ENCODE data around the gene OR2M4. TPM values are rescaled to one million over a fixed set of nuclear protein-coding genes. Genes with fewer than 3 reads are reported as not detected.
A peak's percentile ranks its signal among the peaks of the same experiment; 100 is the strongest.
"Not testable (repeated sequence)": the region's sequence is repeated elsewhere in the genome, so short reads cannot be mapped to it uniquely, and the experiment has no call there.

OR2M4 gene
- total and polyA plus RNA-seq, 11 donors, result not detected

DNA sequence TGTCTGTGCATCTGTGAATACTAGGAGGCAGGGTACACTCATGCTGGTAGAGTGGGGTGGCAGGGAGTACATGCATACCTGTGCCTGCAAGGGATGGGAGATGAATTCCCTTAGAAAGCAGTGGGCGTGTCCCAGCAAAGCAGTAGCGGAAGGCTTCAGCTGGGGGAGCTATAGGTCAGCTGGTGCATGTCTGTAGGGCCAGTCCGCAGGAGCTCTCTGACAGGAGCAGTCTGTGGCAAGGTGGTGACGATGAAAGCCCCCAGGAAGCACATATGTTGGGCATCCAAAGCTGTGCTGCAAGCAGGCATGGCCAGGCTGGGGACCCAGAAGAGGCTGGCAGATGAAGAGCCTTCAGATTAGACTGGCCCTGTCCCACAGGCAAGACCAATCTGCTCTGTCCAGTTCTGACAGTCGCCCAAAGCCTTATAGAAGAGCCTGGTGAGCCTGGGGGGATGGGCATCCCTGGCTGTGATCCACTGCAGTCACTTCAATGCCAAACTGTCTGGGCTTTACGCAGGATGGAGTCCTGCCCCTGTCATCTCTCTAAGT, 1.8 kb upstream of the OR2M4 start:
- peaks cover 0 to 17% (median 0%) of the 10 kb centered on the region in 12 donors for H3K9me3 ChIP-seq
- DNase-seq, result no peak
- no peaks in the 10 kb centered on the region for H3K4me1 ChIP-seq
- WGBS, 4 donors, result 57 to 61% (median 59%) methylated on average over 5 to 6 of the region's 6 CpGs
- no peaks in the 10 kb centered on the region for H3K27me3 ChIP-seq
- H3K27ac ChIP-seq, result no peak overlapping the region
- intact Hi-C loops (cut with DNase I), result no loop called here
- H3K36me3 ChIP-seq, result no peaks in the 10 kb centered on the region
- ATAC-seq, result no peak
- TF ChIP-seq POLR2A (IDR thresholded peaks at IDR 0.05) (no peak), CTCF (IDR thresholded peaks at IDR 0.05) (no peak)
- H3K4me3 ChIP-seq, result no peak overlapping the region

GRCh38 chr1:248239478-248239877, 8.3 kb downstream of the OR2M4 start:
- ATAC-seq, result no peak
- no peak overlapping the region for H3K4me3 ChIP-seq
- peaks cover 0 to 1% (median 0%) of the 10 kb centered on the region in 12 donors for H3K9me3 ChIP-seq
- no peak overlapping the region for H3K27ac ChIP-seq
- no peaks in the 10 kb centered on the region for H3K4me1 ChIP-seq
- H3K27me3 ChIP-seq, result no peaks in the 10 kb centered on the region
- no peak for DNase-seq
- TF ChIP-seq CTCF (IDR thresholded peaks at IDR 0.05) (no peak), POLR2A (IDR thresholded peaks at IDR 0.05) (no peak)
- no peaks in the 10 kb centered on the region for H3K36me3 ChIP-seq
- intact Hi-C loops (cut with DNase I), result no loop called here
- WGBS, 4 donors, result 88 to 90% (median 89%) methylated on average over 9 of the region's 9 CpGs

GRCh38 chr1:248243204-248243603, 12.0 kb downstream of the OR2M4 start:
- Histone ChIP-seq H3K36me3 (no peaks in the 10 kb centered on the region), H3K27me3 (no peaks in the 10 kb centered on the region), H3K27ac (no peak overlapping the region), H3K4me1 (no peaks in the 10 kb centered on the region), H3K9me3 (no peaks in the 10 kb centered on the region), H3K4me3 (no peak overlapping the region)
- intact Hi-C loops (cut with DNase I), result no loop called here
- 10 to 13% (median 12%) methylated on average over 14 of the region's 14 CpGs for WGBS, 4 donors
- no peak for ATAC-seq
- TF ChIP-seq CTCF (IDR thresholded peaks at IDR 0.05), result peak in 11 of 12 donors; percentile 24 to 60 (median 43)
- no peak for TF ChIP-seq POLR2A (IDR thresholded peaks at IDR 0.05)
- DNase-seq, result no peak

DNA sequence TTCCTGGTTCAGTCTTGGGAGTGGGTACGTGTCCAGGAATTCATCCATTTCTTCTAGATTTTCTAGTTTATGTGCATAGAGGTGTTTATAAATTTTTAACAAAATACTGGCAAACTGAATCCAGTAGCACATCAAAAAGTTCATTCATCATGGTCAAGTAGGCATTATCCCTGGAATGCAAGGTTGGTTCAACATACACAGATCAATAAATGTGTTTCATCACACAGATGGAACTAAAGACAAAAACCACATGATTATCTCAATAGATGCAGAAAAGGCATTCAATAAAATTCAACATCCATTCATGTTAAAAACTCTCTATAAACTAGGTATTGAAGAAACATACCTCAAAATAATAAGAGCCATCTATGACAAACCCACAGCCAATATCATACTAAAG, 28.1 kb downstream of the OR2M4 start:
- H3K36me3 ChIP-seq; H3K4me3 ChIP-seq; intact Hi-C loops (cut with DNase I); H3K27ac ChIP-seq; H3K27me3 ChIP-seq; DNase-seq; H3K4me1 ChIP-seq; ATAC-seq: not testable (repeated sequence)
- peaks cover 0 to 29% (median 8%) of the 10 kb centered on the region in 12 donors for H3K9me3 ChIP-seq
- 42 to 59% (median 54%) methylated on average over 1 of the region's 1 CpG for WGBS, 4 donors

DNA sequence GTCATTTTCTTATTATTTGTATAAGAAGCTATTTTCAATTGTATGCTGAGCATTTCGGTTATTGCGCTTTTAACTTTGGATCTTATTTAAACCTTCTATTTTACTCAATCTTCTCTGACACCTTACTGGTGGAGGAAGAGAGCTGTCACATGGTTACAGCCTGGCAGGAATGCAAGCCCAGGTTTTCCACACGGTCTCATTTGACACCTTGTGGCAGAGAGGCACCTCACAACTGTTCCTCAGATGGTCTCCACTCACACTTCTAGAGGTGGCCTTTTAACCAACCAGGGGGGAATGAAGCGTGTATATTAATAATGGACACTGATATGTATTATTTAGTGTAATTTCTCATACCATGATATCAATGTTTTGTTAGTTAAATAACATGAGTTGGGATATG, 37.0 kb downstream of the OR2M4 start:
- Histone ChIP-seq H3K27ac (no peak overlapping the region), H3K9me3 (peaks cover 0 to 12% (median 0%) of the 10 kb centered on the region in 12 donors), H3K36me3 (no peaks in the 10 kb centered on the region), H3K27me3 (no peaks in the 10 kb centered on the region), H3K4me1 (no peaks in the 10 kb centered on the region), H3K4me3 (no peak overlapping the region)
- no peak for TF ChIP-seq POLR2A (IDR thresholded peaks at IDR 0.05)
- TF ChIP-seq CTCF (IDR thresholded peaks at IDR 0.05), result no peak
- DNase-seq (no peak), ATAC-seq (no peak)
- WGBS, 4 donors, result 53 to 64% (median 58%) methylated on average over 4 of the region's 4 CpGs
- intact Hi-C loops (cut with DNase I), result no loop called here

- H3K36me3 ChIP-seq; DNase-seq; intact Hi-C loops (cut with DNase I); H3K27me3 ChIP-seq; H3K27ac ChIP-seq; H3K4me1 ChIP-seq; H3K4me3 ChIP-seq; H3K9me3 ChIP-seq: not testable (repeated sequence)
- peak in 1 of 4 donors; percentile 34 for ATAC-seq
- 67 to 88% (median 85%) methylated on average over 3 to 11 of the region's 16 CpGs; no CpG with 5 or more reads in 1 of the 4 donors for WGBS, 4 donors
Measured at GRCh38 chr1:248273225-248273624, 42.0 kb downstream of the OR2M4 start.
